ENCODE measurements around the gene NPIPA7. TPM values are rescaled to one million over a fixed set of nuclear protein-coding genes. Genes with fewer than 3 reads are reported as not detected.
"Not testable (repeated sequence)": the region's sequence is repeated elsewhere in the genome, so short reads cannot be mapped to it uniquely, and the experiment has no call there.

NPIPA7 gene
- polyA plus RNA-seq, 4 donors, result 9.8 to 30.3 (median 19.5) TPM

GRCh38 chr16:16417914-16418544, 39.1 kb downstream of the NPIPA7 start:
- DNase-seq (ENCODE audit: low read depth in 4 of 4, low spot score in 3 of 4), result not testable (repeated sequence)

GRCh38 chr16:16420515-16420914, 41.6 kb downstream of the NPIPA7 start:
- DNase-seq (ENCODE audit: low read depth in 4 of 4, low spot score in 3 of 4), result not testable (repeated sequence)

- DNase-seq (ENCODE audit: low read depth in 4 of 4, low spot score in 3 of 4), result not testable (repeated sequence)
Measured at GRCh38 chr16:16425146-16425545, 46.2 kb downstream of the NPIPA7 start.

GRCh38 chr16:16431135-16431534, 52.2 kb downstream of the NPIPA7 start:
- not testable (repeated sequence) for DNase-seq (ENCODE audit: low read depth in 4 of 4, low spot score in 3 of 4)

- DNase-seq (ENCODE audit: low read depth in 4 of 4, low spot score in 3 of 4), result not testable (repeated sequence)
Measured at GRCh38 chr16:16434711-16435110, 55.8 kb downstream of the NPIPA7 start.

GRCh38 chr16:16441401-16441800, 62.5 kb downstream of the NPIPA7 start:
- not testable (repeated sequence) for DNase-seq (ENCODE audit: low read depth in 4 of 4, low spot score in 3 of 4)

Other genes starting within 250 kb of the NPIPA7 start
- 10 to 100 TPM in 3 of 4 donors, 1 to 10 TPM in 1; 8.3 to 22.1 (median 16.7) TPM for gene ABCC6, start 155.6 kb upstream of the NPIPA7 start, polyA plus RNA-seq (ENCODE audit: insufficient read length in 4 of 4)
- gene NOMO3, start 146.6 kb upstream of the NPIPA7 start, polyA plus RNA-seq (ENCODE audit: insufficient read length in 4 of 4), result 10 to 100 TPM; 34.5 to 62.7 (median 48.5) TPM